ENCODE results near the gene PLVAP. TPM values are rescaled to one million over a fixed set of nuclear protein-coding genes. Genes with fewer than 3 reads are reported as not detected.

PLVAP gene
- total and polyA plus RNA-seq, 2 donors (not counting 3 experiments of a cell fraction or from before 2014, with no cell fraction given): 5.7 to 16.9 TPM

DNA sequence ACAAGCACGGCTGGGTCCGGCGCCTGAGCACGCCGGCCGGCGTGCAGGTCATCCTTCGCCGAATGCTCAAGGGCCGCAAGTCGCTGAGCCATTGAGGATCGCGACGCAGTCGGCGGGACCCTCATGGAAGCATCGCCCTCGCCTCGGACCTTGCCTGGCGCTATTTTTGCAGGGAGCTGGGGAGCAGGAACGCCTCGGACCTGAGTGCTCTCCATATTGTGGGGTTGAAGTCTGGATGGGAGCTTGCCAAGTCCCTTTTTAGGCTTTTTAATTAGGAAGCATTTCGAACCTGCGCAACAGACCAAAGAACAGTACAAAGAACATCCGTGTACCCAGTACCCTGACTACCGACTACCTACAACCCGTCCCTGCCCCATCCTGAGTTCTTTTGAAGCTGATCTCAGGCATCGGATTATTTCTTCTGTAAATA, 70.8 kb downstream of the PLVAP start:
- Histone ChIP-seq H3K79me2 (ENCODE audit: control insufficient read depth, insufficient read depth, low read length) (peaks cover 19% of the 10 kb centered on the region), H3K4me3 (replicated peaks in 1 of 3; ENCODE audit: insufficient read depth in 1 of 3, low read depth in 1 of 3, low read length in 3 of 3) (peak overlapping the region; percentile 44 to 72 (median 59)), H2AFZ (ENCODE audit: low read depth, low read length) (peak overlapping the region; percentile 88), H3K9me3 (replicated peaks; ENCODE audit: control insufficient read depth, insufficient read depth, low read length) (no peaks in the 10 kb centered on the region), H4K20me1 (replicated peaks; ENCODE audit: control insufficient read depth, extremely low read depth, insufficient read depth, low read length) (no peaks in the 10 kb centered on the region), H3K36me3 (ENCODE audit: control insufficient read depth in 2 of 2, extremely low read depth in 1 of 2, insufficient read depth in 2 of 2, low read length in 2 of 2) (no peaks in the 10 kb centered on the region), H3K9ac (replicated peaks; ENCODE audit: extremely low read depth, insufficient read depth, low read length) (peak overlapping the region; percentile 67), H3K4me1 (ENCODE audit: control insufficient read depth, extremely low read depth, insufficient read depth, low read length) (peaks cover 17% of the 10 kb centered on the region), H3K4me2 (ENCODE audit: insufficient read depth, low read length) (peak overlapping the region; percentile 81), H3K27me3 (ENCODE audit: control insufficient read depth in 2 of 2, insufficient read depth in 2 of 2, low read length in 2 of 2) (no peaks in the 10 kb centered on the region), H3K9me1 (replicated peaks; ENCODE audit: control insufficient read depth, extremely low read depth, insufficient read depth, low read length) (no peaks in the 10 kb centered on the region), H3K27ac (ENCODE audit: insufficient read depth, low read depth, low read length) (peak overlapping the region; percentile 47)
- dilution Hi-C loops (cut with MboI; ENCODE audit: extremely low pct_ligation_motif_present, low sequenced_read_pairs) (no loop called here), intact Hi-C loops (cut with micrococcal nuclease) (no loop called here)
- DNase-seq (ENCODE audit: low read depth, low spot score) (no peak), FAIRE-seq (peak; percentile 76)
- POLR2A ChIA-PET: no interaction called here
- no TSS peak for BruUV-seq (replicated peaks)
- CTCF ChIA-PET: no interaction called here
- no peak for TF ChIP-seq POLR2AphosphoS5 (IDR thresholded peaks at IDR 0.05; ENCODE audit: insufficient read depth, low read depth, low read length)
- no peak for TF ChIP-seq JUN (IDR thresholded peaks at IDR 0.05; ENCODE audit: borderline replicate concordance, insufficient read depth, insufficient read length, low read depth)
- TF ChIP-seq, protein P1, sequence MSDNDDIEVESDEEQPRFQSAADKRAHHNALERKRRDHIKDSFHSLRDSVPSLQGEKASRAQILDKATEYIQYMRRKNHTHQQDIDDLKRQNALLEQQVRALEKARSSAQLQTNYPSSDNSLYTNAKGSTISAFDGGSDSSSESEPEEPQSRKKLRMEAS (IDR thresholded peaks at IDR 0.05; ENCODE audit: insufficient read depth, insufficient read length): no peak
- TF ChIP-seq GATA2 (IDR thresholded peaks at IDR 0.05; ENCODE audit: insufficient read depth, insufficient read length, low read depth, low read length): no peak
- TF ChIP-seq EZH2 (IDR thresholded peaks at IDR 0.05; ENCODE audit: borderline replicate concordance, low read depth, low read length, severe bottlenecking): no peak
- TF ChIP-seq, protein P2, sequence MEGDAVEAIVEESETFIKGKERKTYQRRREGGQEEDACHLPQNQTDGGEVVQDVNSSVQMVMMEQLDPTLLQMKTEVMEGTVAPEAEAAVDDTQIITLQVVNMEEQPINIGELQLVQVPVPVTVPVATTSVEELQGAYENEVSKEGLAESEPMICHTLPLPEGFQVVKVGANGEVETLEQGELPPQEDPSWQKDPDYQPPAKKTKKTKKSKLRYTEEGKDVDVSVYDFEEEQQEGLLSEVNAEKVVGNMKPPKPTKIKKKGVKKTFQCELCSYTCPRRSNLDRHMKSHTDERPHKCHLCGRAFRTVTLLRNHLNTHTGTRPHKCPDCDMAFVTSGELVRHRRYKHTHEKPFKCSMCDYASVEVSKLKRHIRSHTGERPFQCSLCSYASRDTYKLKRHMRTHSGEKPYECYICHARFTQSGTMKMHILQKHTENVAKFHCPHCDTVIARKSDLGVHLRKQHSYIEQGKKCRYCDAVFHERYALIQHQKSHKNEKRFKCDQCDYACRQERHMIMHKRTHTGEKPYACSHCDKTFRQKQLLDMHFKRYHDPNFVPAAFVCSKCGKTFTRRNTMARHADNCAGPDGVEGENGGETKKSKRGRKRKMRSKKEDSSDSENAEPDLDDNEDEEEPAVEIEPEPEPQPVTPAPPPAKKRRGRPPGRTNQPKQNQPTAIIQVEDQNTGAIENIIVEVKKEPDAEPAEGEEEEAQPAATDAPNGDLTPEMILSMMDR (IDR thresholded peaks at IDR 0.05; ENCODE audit: extremely low read depth in 1 of 2, insufficient read depth in 1 of 2, low read depth in 1 of 2, low read length in 2 of 2): no peak
- TF ChIP-seq POLR2A (IDR thresholded peaks at IDR 0.05; ENCODE audit: low read depth, low read length): no peak

Measured in endothelial cell of umbilical vein (primary cell).